ENCODE data around the gene ULK3.
A peak's percentile ranks its signal among the peaks of the same experiment; 100 is the strongest.

ULK3 gene

DNA sequence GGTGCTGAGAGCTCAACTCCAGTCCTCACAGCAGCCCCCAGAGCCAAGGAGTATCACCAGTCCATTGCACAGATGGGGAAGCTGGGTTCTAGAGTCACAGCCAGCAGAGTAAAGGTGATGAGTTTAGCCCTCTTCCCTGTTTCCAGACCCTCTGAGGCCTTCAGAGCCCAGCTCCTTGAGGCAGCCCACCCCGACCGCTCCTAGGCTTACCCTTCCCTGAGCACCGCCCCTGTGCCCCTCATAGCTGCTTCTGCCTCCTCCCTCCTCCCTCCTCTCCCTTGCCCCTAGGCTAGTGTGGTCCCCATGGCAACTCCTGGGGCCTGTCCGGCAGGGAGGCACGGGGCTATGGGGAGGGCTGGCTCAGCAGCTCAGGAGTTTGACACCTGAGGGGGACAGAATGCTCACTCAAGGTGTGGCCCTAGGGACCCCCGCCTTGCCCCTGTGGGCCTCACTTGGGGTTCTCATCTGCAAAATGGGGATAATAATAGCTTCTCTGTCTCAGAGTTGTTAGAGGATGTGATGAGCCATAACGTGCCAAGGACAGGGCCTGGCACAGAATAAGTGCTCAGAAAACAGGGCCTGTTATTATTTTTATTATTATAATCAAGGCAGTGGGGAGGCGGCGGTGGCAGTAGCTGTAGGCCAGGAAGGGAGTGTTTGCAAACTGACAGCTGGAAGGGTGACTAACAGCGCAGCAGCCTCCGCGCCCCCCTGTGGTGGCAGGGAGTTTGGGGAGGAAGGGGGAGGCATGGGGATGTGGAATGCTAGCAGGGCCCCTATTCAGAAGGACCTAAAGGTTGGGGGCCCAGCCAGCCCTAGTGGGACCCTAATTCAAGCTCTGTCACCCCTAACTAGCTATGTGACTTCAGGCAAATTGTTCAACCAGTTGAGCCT is 49.6 kb downstream of the ULK3 start:
- Mint-ChIP-seq H3K9me3 (no peaks in the 10 kb centered on the region), H3K27ac (peak overlapping the region; percentile 84 to 85), H3K27me3 (no peaks in the 10 kb centered on the region), H3K4me1 (peaks cover 96% of the 10 kb centered on the region), H3K4me3 (peak overlapping the region; percentile 64 to 82)
- peak; percentile 25 for ATAC-seq
- peak; percentile 51 to 66 for DNase-seq

DNA sequence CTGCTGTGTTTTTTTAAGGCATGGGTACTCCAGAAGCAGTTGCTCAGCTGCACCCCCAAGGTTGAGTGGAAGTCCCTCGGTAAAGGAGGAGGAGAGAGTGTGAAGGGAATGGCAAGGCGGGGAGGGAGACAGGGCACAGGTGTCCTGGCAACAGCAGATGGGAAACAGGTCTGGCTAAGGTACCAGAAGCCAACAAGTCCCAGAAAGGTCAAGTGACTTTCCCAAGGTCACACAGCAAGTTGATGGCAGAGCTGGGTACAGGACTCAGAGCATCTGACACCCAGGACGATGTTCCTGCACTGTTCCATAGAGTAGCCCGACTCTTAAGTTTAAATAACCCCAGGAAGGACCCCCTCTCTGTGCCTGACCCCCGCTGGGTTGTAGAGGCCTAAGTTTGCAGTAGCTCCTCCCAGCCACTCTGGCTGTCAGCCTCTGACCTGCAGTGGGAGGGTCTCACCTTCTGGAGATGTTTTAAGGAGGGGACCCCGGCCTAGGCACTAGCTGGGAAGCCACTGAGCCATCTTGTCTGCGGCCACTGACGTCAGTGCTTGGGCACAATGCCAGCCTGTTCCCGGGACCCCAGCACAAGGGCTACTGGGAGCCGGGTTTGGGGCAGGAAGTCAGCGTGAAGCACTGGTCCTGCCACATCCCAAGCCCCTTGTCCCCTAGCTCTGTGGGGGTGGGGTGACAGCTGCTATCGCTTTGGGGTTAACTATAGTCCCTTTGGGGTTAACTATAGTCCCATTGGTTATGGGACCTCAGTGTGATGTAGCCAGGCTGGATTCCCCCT is 50.5 kb downstream of the ULK3 start:
- H3K9me3 Mint-ChIP-seq, result no peaks in the 10 kb centered on the region
- H3K27me3 Mint-ChIP-seq, result no peaks in the 10 kb centered on the region
- no peak for ATAC-seq
- peak overlapping the region; percentile 64 to 82 for H3K4me3 Mint-ChIP-seq
- no peak for DNase-seq
- peak overlapping the region; percentile 85 to 88 for H3K27ac Mint-ChIP-seq
- H3K4me1 Mint-ChIP-seq, result peaks cover 96% of the 10 kb centered on the region

DNA sequence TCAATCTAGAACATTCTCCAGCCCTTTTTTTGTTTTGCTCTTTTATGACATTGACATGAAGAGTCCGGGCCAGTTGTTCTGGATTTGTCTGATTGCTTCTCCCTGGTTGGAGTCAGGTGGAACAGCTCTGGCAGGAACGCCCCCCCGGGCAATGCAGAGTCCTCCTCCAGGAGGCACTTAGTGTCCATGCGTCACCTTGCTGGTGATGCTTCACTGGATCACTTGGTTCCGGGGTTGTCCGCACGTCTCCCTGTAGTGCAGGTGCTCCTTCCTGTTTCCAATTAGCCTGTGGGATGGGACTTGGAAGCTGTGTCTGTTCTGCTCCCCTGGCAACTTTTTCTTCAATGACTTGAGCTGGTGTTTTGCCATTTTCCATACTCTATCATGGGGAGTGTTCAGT is 51.3 kb downstream of the ULK3 start:
- DNase-seq (no peak), ATAC-seq (no peak)
- Mint-ChIP-seq H3K4me3 (peak overlapping the region; percentile 64 to 82), H3K27ac (peak overlapping the region; percentile 49 to 88), H3K4me1 (peaks cover 98% of the 10 kb centered on the region), H3K9me3 (no peaks in the 10 kb centered on the region), H3K27me3 (no peaks in the 10 kb centered on the region)

DNA sequence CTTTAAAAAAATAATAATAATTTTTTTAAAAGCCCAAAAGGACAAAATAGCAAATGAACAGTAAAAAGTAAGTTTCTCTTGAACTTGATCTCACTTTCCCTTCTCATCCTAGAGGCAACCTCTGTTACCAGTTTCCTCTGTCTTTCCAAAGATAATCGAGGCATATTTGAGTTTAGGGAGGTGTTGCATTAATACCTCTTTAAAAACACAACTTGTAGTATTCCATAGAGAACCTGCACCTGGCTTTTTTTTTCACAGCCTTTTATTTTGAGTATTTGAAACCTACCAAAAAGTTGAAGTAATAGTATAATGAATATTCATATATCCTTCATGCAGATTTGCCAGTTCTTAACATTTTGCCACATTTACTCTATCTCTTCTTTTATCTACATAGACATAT is 51.9 kb downstream of the ULK3 start:
- Mint-ChIP-seq H3K4me1 (peaks cover 98% of the 10 kb centered on the region), H3K27me3 (no peaks in the 10 kb centered on the region), H3K4me3 (peak overlapping the region; percentile 82 to 98), H3K27ac (peak overlapping the region in 1 of 2 donors; percentile 88), H3K9me3 (no peaks in the 10 kb centered on the region)
- ATAC-seq (no peak), DNase-seq (no peak)

DNA sequence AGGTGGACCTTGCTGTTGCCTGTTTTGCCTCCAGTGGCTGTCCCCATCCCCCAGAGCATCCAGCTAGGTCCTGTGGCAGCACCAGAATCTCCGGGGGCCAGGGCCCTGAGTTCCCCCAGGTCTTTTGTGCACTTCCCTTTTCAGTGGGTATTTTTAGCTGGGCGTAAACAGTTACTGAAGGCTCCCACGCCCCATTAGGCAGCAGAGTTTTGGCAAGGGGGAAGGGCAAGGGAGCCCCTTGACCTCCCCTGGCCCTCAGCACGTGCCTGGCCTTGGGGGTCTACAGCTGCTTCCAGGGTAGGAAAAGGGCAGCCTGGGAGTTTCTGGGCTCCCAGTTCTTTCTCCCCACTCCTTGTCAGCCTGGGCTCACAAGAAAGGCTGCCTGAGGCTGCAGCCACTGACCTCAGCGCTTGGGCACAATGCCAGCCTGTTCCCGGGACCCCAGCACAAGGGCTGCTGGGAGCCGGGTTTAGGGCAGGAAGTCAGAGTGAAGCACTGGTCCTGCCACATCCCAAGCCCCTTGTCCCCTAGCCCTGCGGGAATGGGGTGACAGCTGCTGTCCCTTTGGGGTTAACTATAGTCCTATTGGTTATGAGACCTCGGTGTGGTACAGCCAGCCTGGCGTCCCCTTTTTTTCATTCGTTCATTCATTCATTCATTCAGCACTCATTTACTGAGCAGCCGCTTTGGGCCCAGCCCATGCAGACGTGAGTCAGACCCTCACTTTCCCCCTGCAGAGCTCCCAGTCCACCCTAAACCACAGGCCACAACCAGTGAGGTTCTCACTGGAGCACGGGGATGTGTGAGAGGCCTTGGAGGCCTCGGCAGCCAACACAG is 52.7 kb downstream of the ULK3 start:
- Mint-ChIP-seq H3K4me1 (peaks cover 97% of the 10 kb centered on the region), H3K27ac (peak overlapping the region; percentile 22 to 94), H3K27me3 (no peaks in the 10 kb centered on the region), H3K4me3 (peak overlapping the region; percentile 82 to 98), H3K9me3 (no peaks in the 10 kb centered on the region)
- ATAC-seq, result no peak
- peak in 1 of 2 donors; percentile 54 for DNase-seq

DNA sequence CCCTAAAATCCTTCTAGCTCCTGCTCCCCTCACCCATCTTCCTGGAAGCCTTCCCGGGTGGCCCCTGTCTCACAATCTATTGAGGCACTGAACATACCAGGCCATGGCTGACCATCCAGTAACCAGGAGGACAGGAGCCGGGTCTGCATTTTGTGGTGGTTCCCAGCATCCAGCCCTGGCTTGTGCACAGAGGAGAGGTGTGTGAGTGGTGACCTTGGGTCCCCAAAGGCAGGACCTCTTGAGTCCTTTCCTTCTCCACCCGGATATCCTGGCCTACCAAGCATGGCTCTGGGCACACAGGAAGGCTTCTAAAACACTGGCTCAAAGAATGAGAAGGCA is 53.2 kb downstream of the ULK3 start:
- no peaks in the 10 kb centered on the region for H3K27me3 Mint-ChIP-seq
- H3K9me3 Mint-ChIP-seq, result no peaks in the 10 kb centered on the region
- peak overlapping the region; percentile 82 to 98 for H3K4me3 Mint-ChIP-seq
- H3K4me1 Mint-ChIP-seq, result peaks cover 97% of the 10 kb centered on the region
- no peak for DNase-seq
- ATAC-seq, result no peak
- peak overlapping the region; percentile 89 to 94 for H3K27ac Mint-ChIP-seq

DNA sequence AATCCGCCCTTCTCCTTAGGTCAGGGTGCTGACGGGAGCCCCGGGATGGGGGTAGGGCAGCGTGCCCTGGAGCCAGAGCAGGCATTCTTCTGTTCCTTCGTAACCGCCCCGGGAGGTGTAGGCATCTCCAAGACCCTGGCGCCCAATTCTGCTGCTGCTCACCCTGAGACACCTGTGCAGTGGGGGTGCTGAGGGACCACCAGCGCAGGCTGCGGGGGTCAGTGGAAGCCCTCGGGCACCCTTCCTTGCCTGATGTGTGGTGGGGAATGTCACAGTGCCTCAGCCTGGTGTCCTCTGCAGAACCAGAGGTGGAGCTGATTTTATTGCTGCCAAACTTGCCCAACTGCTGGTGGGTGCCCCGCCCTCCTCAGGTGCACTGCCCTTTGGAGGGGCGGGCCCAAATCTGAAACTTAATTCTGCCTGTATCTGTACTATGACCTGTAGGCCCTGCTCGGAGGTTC is 53.8 kb downstream of the ULK3 start:
- no peak for ATAC-seq
- DNase-seq, result peak in 1 of 2 donors; percentile 39
- Mint-ChIP-seq H3K27me3 (no peaks in the 10 kb centered on the region), H3K27ac (peak overlapping the region; percentile 89 to 94), H3K4me1 (peaks cover 97% of the 10 kb centered on the region), H3K9me3 (no peaks in the 10 kb centered on the region), H3K4me3 (peak overlapping the region; percentile 82 to 98)

DNA sequence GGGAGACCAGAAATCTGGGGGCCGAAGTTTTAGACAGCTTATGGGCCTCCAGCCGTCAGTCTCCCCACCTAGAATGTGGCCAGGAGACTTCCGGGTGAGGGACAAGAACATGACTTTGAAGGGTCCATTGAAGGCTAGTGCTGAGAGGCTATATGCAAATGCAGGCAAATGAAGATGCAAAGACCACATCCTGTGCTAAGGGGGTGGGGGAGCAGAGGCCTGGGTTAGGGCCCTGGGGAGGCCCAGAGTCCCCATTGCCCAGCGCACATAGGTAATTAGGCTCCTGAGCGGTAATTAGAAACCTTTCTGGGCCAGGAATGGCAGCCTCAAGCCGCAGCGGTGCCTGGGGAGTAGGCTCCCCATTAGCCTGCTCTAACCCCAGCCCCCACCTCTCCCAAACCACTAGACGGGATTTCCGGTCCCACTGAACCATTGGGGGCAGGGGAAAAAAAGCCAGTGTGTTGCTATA is 54.2 kb downstream of the ULK3 start:
- Mint-ChIP-seq H3K4me1 (peaks cover 96% of the 10 kb centered on the region), H3K27me3 (no peaks in the 10 kb centered on the region), H3K9me3 (no peaks in the 10 kb centered on the region), H3K4me3 (peak overlapping the region; percentile 82 to 98), H3K27ac (peak overlapping the region; percentile 90 to 94)
- peak; percentile 64 to 78 for DNase-seq
- peak; percentile 60 for ATAC-seq

DNA sequence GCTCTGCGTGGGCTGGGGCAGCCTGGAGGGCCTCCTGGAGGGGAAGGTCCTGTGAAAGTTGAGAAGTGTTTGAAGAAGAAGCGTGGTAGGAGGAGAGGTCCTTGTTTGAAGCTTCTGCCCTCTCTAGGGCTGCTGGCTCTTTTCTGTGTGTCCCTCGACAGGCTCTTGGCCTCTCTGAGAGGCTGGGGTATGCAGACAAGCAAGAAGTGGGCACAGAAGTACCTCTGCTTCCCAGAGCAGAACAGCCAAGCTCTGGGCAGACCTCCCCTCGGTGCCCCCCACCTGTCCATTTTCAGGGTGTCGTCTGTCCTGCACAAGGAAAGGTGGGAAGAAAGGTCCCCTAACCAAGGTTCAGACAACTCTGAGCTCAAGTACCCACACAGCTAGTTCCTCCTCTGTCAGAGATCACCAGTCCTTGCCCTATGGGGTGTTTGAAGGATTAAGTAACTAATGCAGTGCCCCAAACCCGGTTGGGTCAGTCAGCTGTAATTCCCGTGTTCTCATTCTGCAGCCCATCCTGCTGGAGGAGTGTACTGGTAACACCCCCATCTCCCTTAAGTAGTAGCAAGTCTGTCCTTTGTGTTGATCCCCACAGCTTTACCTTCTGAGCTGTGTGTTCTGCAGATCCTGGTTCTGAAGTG is 54.8 kb downstream of the ULK3 start:
- DNase-seq (no peak), ATAC-seq (peak; percentile 1)
- peak overlapping the region; percentile 82 to 98 for H3K4me3 Mint-ChIP-seq
- H3K4me1 Mint-ChIP-seq, result peaks cover 95% of the 10 kb centered on the region
- H3K27ac Mint-ChIP-seq, result peak overlapping the region; percentile 90 to 92
- H3K27me3 Mint-ChIP-seq, result no peaks in the 10 kb centered on the region
- H3K9me3 Mint-ChIP-seq, result no peaks in the 10 kb centered on the region

DNA sequence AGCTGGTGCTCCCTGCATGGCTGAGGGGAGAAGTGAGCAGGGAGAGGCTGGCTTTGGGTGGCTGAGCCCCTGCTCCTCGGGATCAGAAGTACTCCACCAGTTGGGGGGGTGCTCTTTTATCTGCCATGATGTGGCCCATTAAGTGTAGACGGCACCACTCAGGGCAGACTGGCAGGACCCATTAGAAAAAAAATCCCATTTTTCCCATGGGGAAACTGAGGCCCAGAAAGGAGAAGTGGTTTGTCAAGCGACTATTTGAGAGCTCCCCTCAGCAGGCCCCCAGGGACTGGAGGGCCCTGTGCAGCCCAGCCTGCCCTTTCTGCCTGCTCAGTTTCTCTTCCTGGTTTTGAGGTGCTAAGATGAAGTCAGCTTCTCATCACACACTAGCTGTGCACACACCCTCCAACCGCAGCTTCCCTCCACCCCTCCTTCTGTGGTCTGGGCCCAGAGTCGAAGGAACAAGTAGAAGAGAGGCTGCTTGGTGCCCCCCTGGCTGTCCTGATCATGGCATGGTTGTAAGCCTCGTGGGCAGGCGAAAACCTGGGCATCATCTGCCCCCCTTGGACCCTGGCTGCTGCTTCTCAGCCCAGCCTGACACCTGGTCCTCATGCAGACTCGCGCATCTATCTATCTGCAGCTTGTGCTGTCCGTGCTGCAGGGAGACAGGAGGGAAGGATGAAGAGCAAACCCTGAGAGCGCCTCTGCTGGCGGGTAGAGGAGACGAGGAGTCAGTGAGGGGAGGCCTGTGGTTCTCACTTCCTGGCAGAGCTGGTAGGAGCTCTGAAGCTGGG is 55.5 kb downstream of the ULK3 start:
- peaks cover 88% of the 10 kb centered on the region for H3K4me1 Mint-ChIP-seq
- ATAC-seq (peak; percentile 85), DNase-seq (peak; percentile 93 to 96)

DNA sequence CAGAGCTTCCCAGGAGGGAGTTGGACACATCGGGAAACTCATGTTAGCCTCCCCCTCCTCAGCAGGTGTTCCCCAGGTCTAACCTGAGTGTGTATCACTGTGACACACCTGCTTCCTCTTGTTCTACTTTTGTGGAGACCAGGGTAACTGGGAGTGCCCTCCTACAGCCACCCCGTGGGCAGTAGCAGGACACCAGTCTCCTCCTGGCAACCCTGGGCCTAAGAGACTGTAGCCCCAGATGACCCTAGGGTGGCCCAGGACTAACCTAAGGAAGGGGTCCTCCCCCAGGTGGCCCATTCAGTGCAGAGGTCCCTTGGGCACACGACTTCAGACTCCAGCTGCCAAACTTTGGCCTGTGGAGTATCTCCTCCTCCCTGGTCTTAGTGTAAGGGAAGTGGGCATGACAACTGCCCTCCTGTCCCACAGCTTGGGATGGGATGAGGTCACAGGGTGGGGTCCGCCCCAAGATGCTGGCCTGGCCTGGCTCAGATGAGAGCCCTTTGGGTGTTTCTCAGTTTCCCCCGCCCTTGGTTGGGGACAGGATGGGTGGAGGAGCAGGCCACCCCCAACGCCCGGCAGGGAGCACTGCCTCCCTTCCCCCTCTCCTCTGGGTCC is 56.3 kb downstream of the ULK3 start:
- Mint-ChIP-seq H3K4me1 (peaks cover 80% of the 10 kb centered on the region), H3K27me3 (no peaks in the 10 kb centered on the region), H3K9me3 (no peaks in the 10 kb centered on the region), H3K27ac (peak overlapping the region; percentile 90 to 92), H3K4me3 (peak overlapping the region; percentile 82 to 98)
- no peak for ATAC-seq
- DNase-seq, result peak in 1 of 2 donors; percentile 33

More for the DNA sequence above, 55.5 kb downstream of the ULK3 start:
- Mint-ChIP-seq H3K4me3 (peak overlapping the region; percentile 82 to 98), H3K27ac (peak overlapping the region; percentile 90 to 92), H3K27me3 (no peaks in the 10 kb centered on the region), H3K9me3 (no peaks in the 10 kb centered on the region)

All from stimulated activated naive CD8-positive, alpha-beta T cell treated with anti-CD3 and anti-CD28 coated beads, Interleukin-15, amount 100 ng/mL, for 72 hours (primary cell).